GM18505 (cell line): ENCODE measurements around the gene RRP1.

ENCODE experiments used
- ATAC-seq: cut with Tn5 transposase; IDR thresholded peaks from one replicate; pipeline ENCODE4 v1.9.1; 2021; ENCODE audit not compliant: unreplicated experiment
- POLR2A ChIP-seq: IDR thresholded peaks from 4 replicates; pipeline ENCODE4 v1.6.1; 2011; ENCODE audit warnings: borderline replicate concordance; ENCODE audit not compliant: insufficient read depth, insufficient read length; ENCODE audit errors: extremely low read depth

RRP1 gene

DNA sequence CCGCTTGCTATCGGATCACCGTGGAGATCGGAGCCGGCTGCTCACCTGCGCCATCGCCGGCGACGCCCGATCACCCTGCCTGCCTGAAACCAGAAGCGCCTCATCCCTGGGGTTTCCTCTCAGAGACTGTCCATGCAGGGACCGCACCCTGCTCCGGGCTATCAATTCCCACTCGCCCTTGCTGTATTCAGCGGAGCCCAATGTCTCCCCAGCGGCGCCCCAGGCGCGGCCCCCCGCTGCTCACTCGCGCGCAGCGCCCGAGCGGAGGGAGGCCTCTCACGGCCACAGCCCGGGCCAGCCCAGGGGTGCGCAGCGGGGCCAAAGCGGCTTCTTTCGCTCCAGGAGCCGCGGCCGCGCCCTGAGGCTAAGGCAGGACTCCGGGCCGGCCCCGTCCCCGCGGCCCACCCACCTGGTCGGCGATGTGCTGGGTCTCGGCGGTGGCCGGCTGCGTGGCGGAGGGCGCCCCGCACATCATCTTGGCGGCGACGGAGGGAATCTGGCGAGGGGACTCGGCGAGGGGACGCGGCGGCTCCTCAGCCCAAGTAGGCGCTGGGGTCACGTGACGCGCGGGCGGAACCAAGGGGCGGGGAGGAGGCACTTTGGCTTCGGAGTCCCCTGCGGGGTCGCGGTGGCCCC, 13.5 kb upstream of the RRP1 start, which contains the start of gene CSTB:
TSS of gene CSTB (minus strand) at position 514 of the 636 bp plus-strand sequence. CDS start at position 475, 39 bp downstream.
- TF ChIP-seq POLR2A: peak; percentile 78
- peak; percentile 68 for ATAC-seq

DNA sequence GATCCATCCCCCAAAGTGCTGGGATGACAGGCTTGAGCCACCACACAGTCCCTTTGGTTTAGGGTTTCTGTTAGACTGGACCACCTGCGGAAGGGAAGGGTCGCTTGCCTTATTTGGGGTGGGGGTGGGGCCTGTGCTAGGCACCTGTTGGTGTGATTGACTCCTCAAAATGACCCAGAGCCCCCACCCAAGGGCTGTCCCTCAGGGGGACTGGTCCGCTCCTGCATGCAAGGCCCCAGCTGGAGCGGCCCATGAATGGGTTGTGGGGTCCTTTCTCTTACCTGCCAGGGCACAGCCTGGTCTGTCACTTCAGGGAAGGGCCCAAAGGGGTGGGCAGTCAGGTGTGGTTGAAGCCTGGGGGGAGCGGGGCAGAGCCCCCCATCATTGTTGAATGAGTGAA, 11.4 kb upstream of the RRP1 start:
- ATAC-seq: no peak
- no peak for TF ChIP-seq POLR2A

DNA sequence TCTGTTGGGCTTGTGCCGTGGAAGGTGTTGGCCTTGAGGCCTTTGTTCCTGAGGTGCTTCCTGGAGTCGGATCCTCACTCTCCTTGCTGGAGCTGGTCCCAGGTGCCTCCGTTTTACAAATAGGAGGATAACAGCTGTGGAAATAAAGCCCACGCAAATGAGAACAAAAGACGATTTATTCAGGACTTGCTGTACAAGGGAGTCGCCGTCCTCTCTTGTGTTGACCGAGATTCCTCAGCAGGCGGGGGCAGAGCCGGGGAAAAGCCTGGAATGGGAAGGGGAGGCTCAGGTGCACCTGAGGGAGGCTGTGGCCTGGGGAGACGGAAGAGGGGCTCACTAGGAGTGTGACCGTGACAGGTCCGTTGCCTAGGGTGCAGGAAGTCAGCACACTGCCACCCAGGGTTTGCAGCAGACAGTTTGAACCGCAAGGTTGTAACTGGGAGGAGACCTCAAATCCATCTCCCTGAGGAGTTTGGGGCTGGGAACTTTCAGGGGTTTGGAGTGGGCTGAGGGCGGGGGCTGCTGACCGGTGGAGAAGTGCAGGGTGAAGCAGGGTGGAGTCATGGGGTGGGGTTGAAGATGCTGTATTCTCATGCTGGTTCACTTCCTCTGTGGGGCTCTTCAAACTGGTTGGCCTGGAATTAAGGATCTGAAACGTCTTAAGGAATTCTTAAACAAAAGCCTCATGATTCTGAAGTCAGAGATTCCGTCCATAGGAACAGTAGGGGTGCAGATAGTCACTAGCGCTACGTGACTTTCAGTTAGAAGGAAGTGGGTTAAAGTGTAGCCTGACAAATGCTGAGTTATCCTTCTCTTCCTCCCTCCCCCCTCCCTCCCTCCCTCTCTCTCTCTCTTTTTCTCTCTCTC, 10.7 kb upstream of the RRP1 start:
- ATAC-seq: no peak
- TF ChIP-seq POLR2A: no peak

DNA sequence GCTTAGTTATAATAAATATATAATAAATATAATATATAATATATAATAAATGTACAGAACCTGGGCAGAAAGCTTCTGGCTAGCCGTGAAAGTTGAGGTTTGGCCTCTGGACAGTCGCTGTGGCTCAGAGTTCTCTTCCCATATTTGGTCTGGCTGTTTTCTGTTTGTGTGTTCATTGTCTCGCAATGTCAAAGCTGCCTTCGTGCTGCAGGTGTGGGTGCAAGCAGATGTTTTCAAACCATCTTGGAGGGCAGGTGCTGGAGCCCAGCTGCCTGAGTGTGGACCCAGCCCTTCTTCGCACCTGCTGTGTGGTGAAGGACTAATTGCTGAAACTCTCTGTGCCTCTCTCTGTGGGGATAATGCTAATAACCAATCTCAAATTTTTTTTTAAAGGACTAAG, 9.7 kb upstream of the RRP1 start:
- ATAC-seq: no peak
- no peak for TF ChIP-seq POLR2A

DNA sequence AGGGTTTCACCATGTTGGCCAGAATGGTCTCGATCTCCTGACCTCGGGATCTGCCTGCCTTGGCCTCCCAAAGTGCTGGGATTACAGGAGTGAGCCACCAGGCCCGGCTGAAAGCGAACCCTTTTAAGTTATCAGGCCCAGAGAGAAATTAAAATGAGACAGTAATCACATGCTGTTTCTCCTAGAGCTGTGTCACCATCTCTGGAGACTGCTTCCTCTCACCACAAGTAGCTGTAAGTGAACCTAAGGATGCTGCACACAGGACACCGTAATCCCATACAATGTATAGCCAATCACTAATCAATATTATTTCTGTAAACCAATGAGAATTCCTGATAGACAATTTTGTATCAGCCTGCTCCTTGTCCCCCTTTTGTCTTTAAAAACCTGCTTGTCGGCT, 7.5 kb upstream of the RRP1 start:
- ATAC-seq: no peak
- TF ChIP-seq POLR2A: no peak

DNA sequence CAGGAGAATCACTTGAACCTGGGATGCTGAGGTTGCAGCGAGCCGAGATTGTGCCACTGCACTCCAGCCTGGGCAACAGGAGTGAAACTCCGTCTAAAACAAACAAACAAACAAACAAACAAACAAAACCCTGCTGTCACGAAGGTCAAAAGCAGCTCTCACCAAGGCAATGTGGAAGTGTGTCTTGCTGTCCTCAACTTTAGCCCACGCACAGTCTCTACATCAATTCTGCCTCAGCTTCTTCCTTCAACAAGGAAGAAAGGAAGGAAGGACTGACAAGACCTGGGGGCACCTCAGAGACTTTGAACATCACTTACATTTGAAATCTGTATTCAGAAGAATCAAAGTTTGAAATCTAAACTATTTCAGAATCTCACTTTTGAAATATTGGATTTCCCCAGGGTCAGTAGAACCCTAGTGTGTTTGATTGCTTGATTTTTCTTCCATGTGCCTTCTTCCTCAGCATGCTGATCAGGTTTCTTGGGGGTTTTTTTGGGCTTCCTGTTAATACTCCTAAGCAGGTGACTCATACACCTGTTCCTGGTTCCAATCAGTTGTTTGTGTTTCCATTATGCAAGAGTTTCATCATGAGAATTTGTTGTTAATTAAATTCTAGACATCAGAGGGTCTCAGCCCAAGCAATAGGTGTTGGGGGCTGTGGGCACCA, 6.8 kb upstream of the RRP1 start:
- TF ChIP-seq POLR2A: no peak
- no peak for ATAC-seq

DNA sequence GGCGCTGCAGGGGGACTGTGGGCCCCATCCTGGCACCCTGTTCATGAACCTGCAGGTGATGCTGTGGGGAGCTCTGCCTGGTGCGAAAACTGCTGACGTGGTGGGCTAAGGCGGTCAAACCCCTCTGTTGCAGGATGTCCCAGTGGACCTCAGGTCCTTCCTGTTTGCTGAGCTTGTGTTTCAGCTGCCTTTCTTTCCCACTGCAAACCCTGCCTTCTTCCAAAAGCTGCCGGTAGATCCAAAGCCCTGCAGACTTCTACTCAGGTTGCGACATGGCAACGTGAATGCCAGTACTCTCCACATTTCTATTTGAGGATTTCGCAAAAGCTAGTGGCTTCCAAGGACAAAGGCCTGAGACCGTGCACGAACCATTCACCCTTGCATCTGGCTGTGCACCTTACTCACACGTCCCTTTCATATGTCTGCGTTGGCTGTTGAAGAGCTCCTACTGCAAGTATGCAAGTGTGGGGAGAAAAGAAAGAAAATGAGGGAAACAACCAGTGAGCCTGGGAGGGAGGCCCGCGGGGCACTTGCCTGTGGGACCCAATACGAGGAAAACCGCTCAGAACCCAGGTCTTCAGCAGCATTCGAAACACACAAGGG, 6.2 kb upstream of the RRP1 start:
- ATAC-seq: no peak
- no peak for TF ChIP-seq POLR2A

DNA sequence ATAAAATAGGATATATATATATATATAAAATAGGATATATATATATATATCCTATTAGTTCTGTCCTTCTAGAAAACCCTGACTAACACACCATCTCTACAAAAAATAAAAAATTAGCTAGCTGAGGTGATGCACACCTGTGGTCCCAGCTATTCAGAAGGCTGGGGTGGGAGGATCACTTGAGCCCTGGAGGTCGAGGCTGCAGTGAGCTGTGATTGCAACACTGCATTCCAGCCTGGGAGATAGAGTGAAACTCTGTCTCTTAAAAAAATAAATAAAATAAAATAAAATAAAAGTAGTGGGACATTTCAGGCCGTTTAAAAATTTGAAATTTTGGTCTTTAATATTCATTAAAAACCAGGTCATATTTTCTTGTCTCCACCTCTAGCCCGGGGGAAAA, 4.2 kb upstream of the RRP1 start:
- ATAC-seq: no peak
- TF ChIP-seq POLR2A: no peak

DNA sequence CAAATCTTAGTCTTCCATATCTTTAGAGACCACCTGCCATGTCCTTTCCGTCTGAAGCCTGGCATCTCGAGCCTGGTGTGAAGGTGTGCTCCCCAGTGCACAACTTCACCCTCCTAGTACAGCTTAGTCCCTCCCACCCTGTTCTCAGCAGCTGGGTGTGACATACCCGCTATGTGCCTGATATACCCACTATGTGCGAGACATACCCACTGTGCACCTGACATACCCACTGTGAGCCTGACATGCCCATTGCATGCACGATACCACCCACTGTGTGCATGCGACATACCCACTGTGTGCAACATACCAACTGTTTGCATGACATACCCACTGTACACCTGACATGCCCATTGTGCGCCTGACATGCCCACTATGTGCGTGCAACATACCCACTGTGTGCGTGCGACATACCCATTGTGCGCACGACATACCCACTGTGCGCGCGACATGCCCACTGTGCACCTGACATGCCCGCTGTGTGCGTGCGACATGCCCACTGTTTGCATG, 3.0 kb upstream of the RRP1 start:
- no peak for ATAC-seq
- TF ChIP-seq POLR2A: no peak

DNA sequence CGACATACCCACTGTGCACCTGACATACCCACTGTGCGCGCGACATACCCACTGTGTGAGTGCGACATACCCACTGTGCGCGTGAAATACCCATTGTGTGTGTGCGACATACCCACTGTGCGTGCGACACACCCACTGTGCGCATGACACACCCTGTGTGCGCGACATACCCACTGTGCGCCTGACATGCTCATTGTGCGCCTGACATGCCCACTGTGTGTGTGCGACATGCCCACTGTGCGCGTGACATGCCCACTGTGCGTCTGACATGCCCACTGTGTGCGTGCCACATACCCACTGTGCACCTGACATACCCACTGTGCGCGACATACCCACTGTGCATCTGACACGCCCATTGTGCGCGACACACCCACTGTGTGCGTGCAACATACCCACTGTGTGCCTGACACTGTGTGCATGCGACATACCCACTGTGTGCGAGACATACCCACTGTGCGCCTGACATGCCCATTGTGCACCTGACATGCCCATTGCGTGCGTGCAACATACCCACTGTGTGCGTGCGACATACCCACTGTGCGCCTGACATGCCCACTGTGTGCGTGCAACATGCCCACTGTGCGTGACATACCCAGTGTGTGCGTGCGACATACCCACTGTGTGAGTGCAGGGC, 2.5 kb upstream of the RRP1 start:
- TF ChIP-seq POLR2A: no peak
- no peak for ATAC-seq

DNA sequence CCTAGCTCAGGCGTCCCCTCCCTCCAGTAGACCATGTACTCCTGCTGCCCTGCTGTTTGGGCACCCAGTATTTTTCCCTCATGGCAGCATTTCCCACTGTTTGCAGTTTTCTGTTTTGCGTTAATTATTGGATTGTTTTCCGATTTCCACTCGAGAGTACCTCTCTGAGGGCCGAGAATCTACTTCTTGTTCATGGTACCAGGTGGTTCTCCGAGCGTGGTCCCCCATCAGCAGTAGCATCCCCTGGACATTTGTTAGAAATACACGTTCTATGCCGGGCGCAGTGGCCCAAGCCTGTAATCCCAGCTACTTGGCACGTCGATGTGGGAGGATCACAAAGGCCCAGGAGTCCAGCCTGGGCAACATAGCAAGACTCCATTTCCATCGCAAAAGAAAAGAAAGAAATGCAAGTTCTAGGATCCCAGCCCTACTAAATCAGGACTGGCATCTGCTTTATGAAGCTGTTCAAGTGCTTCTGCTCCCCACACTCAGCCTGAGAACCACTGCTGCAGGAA, 690 bp downstream of the RRP1 start:
- TF ChIP-seq POLR2A: no peak
- ATAC-seq: no peak

DNA sequence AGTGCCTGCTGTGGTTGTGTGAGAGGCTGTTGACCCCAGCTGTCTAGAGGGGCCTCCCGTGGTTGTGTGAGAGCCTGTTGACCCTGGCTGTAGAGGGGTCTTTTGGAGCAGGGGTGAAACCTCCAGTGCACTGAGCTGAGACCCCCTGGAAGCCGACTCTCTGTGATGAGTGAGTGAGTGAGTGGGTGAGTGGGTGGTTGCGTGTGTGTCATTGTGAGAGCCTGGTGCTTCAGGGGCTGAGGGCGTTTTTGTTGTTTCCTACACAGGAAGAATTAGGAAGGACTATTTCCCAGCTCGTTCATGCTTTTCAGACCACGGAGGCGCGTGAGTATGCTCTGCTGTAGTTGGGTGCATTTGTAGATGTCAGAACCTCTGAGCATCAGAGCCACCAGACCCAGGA, 3.0 kb downstream of the RRP1 start:
- ATAC-seq: no peak
- no peak for TF ChIP-seq POLR2A
